PC-9 (cell line): Measurements from ENCODE around the gene RBM15B. TPM values are rescaled to one million over a fixed set of nuclear protein-coding genes. Genes with fewer than 3 reads are reported as not detected.
"Not testable (repeated sequence)": the region's sequence is repeated elsewhere in the genome, so short reads cannot be mapped to it uniquely, and the experiment has no call there.

Experiments used
- BruUV-seq: library from RNA; stranded (reverse); fragments of 400-500 nt; replicated peaks from 2 replicates; lab custom pipeline; 2021; lab: Mats Ljungman, UMichigan
- CTCF ChIA-PET: fragments of 300-600 bp; sonication (Branson Sonifier 250); formaldehyde crosslinking; loops from one replicate; lab custom pipeline; 2022; ENCODE audit warnings: antibody characterized with exemption; lab: Charles Lee
- POLR2A ChIA-PET: fragments of 300-600 bp; sonication (Branson Sonifier 250); formaldehyde crosslinking; loops from one replicate; lab custom pipeline; 2022; ENCODE audit warnings: antibody characterized with exemption; ENCODE audit not compliant: unreplicated experiment; lab: Charles Lee
- DNase-seq, 2 experiments: peaks; one replicate each; pipeline versions ENCODE4 v3.0.0 to v3.0.0-alpha.2; 2015 to 2022; ENCODE audit warnings: mixed read lengths in 1 of 2
- H2AFZ ChIP-seq: fragments of 200-600 bp; sonication (generic); 2 replicates; pipeline ENCODE4 v1.8.1; 2017; ENCODE audit warnings: antibody characterized with exemption
- H3F3A ChIP-seq: fragments of 200-600 bp; sonication (generic); 2 replicates; pipeline ENCODE4 v1.8.1; 2017; ENCODE audit warnings: antibody characterized with exemption, mild to moderate bottlenecking, low read depth; ENCODE audit not compliant: insufficient read depth
- H3K27ac ChIP-seq: fragments of 200-600 bp; sonication (generic); 2 replicates; pipeline ENCODE4 v1.6.1; 2016; ENCODE audit warnings: mixed run types
- H3K27me3 ChIP-seq: fragments of 200-600 bp; sonication (generic); 2 replicates; pipeline ENCODE4 v1.6.1; 2016; ENCODE audit warnings: low read depth, mixed run types; ENCODE audit not compliant: insufficient read depth
- H3K36me3 ChIP-seq: fragments of 200-600 bp; sonication (generic); 2 replicates; pipeline ENCODE4 v1.6.1; 2016; ENCODE audit warnings: low read depth, mixed run types
- H3K4me1 ChIP-seq: fragments of 200-600 bp; sonication (generic); replicated peaks from 2 replicates; pipeline ENCODE4 v1.6.1; 2016; ENCODE audit warnings: mixed run types; ENCODE audit not compliant: insufficient read depth
- H3K4me2 ChIP-seq: fragments of 200-600 bp; sonication (generic); 2 replicates; pipeline ENCODE4 v1.6.1; 2017; ENCODE audit warnings: mixed run types
- H3K4me3 ChIP-seq: fragments of 200-600 bp; sonication (generic); 2 replicates; pipeline ENCODE4 v1.6.1; 2016; ENCODE audit warnings: mixed run types
- H3K79me2 ChIP-seq: fragments of 200-600 bp; sonication (generic); 2 replicates; pipeline ENCODE4 v1.6.1; 2017; ENCODE audit warnings: low read depth, mixed run types
- H3K9me2 ChIP-seq: fragments of 200-600 bp; sonication (generic); 2 replicates; pipeline ENCODE4 v1.8.1; 2017; ENCODE audit warnings: mild to moderate bottlenecking; ENCODE audit not compliant: insufficient read depth
- H3K9me3 ChIP-seq: fragments of 200-600 bp; sonication (generic); 2 replicates; pipeline ENCODE4 v1.8.1; 2016; ENCODE audit warnings: low read depth; ENCODE audit not compliant: insufficient read depth
- H4K20me1 ChIP-seq: fragments of 200-600 bp; sonication (generic); 2 replicates; pipeline ENCODE4 v1.8.1; 2017; ENCODE audit not compliant: insufficient read depth
- EZH2 ChIP-seq: fragments of 200-600 bp; sonication (generic); IDR thresholded peaks from 2 replicates; pipeline ENCODE4 v1.8.0; 2017; ENCODE audit warnings: antibody characterized with exemption, low read depth
- intact Hi-C: fragments of 100-400 bp; cut with micrococcal nuclease; formaldehyde crosslinking; loops from one replicate; pipeline ENCODE4 v1.10.0; 2022; ENCODE audit not compliant: unreplicated experiment
- total RNA-seq: library from RNA; stranded (reverse); gene quantifications from 2 replicates; pipeline ENCODE4 v1.2.3, GENCODE V29; 2021
- TF ChIP-seq, protein P1 (sequence below): fragments of 200-600 bp; sonication (generic); conservative IDR thresholded peaks from 2 replicates; pipeline ENCODE4 v1.6.1; 2017; ENCODE audit warnings: mixed run types, antibody characterized with exemption, mild to moderate bottlenecking, moderate library complexity

The RBM15B gene
- total RNA-seq, 1 experiment from 2014 or later: 29.4 TPM

DNA sequence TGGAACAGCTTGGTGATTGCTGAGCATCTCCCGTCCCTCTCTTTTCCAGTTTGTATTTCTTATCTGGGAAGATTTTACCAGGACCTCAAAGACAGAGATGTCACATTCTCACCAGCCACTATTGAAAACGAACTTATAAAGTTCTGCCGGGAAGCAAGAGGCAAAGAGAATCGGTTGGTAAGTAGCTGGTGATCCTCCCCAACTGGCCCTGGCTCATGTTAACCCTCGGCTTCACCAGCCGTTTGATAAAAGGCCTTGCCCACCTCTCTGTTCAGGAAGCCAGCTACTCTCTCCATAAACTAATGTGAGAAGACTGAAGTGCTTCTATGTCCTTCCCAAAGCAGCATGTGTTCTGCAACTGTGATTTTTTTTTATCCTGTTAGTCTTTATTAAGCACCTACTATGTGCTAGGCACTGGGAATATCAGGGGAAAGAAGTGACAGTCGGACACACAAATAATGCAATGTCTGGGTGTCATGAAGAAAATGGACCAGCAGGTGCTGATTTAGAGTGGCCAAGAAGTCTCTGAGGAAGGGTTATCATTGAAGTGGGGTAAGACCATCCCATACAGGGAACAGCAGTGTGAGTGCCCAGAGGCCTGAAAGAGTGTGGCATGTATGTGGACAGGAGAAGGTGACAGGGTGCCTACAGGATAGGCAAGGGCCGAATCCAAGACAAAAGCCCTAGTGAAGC is 4.8 kb upstream of the RBM15B start:
- ChIA-PET POLR2A (interaction anchor here (0.6 to 1.1 kb wide), 4 partner anchors 40 to 863 kb away, joined by 4 to 26 read pairs (median 10); no protein-coding TSS in a partner anchor), CTCF (interaction anchor here (1.1 kb wide), 1 partner anchor 770 kb away, joined by 7 read pairs; no protein-coding TSS in a partner anchor)
- no peak for TF ChIP-seq EZH2
- TF ChIP-seq, protein P1, sequence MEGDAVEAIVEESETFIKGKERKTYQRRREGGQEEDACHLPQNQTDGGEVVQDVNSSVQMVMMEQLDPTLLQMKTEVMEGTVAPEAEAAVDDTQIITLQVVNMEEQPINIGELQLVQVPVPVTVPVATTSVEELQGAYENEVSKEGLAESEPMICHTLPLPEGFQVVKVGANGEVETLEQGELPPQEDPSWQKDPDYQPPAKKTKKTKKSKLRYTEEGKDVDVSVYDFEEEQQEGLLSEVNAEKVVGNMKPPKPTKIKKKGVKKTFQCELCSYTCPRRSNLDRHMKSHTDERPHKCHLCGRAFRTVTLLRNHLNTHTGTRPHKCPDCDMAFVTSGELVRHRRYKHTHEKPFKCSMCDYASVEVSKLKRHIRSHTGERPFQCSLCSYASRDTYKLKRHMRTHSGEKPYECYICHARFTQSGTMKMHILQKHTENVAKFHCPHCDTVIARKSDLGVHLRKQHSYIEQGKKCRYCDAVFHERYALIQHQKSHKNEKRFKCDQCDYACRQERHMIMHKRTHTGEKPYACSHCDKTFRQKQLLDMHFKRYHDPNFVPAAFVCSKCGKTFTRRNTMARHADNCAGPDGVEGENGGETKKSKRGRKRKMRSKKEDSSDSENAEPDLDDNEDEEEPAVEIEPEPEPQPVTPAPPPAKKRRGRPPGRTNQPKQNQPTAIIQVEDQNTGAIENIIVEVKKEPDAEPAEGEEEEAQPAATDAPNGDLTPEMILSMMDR: no peak
- Histone ChIP-seq H3K9me3 (no peaks in the 10 kb centered on the region), H3K27ac (0 out of 2 replicates have a peak overlapping the region, but pooled peaks have one; percentile 44), H3K36me3 (peaks cover 23% of the 10 kb centered on the region), H3K27me3 (no peaks in the 10 kb centered on the region), H3F3A (peaks cover 42% of the 10 kb centered on the region), H2AFZ (no peak overlapping the region), H3K4me3 (peak overlapping the region; percentile 91), H3K4me2 (peak overlapping the region; percentile 95), H3K4me1 (peaks cover 47% of the 10 kb centered on the region), H3K79me2 (peaks cover 46% of the 10 kb centered on the region), H3K9me2 (no peaks in the 10 kb centered on the region), H4K20me1 (no peaks in the 10 kb centered on the region; the same call in 1 of the 2 replicates)
- intact Hi-C loops: loop anchor here (5.0 kb wide), 4 partner anchors 414 to 1029 kb away; partner anchors contain the start of gene TMEM115
- BruUV-seq: TSS peak; percentile 49
- DNase-seq: peak in 1 of 2 experiments; percentile 26

GRCh38 chr3:51386852-51387229 is 4.2 kb upstream of the RBM15B start:
- H3K27me3 ChIP-seq: no peaks in the 10 kb centered on the region

GRCh38 chr3:51387281-51387680 is 3.8 kb upstream of the RBM15B start:
- H3K36me3 ChIP-seq: peaks cover 26% of the 10 kb centered on the region
- ChIA-PET CTCF (interaction anchor here (0.5 kb wide), 1 partner anchor 296 kb away, joined by 7 read pairs; no protein-coding TSS in a partner anchor), POLR2A (interaction anchor here (0.7 to 0.8 kb wide), 4 partner anchors 81 to 802 kb away, joined by 3 to 7 read pairs (median 4); no protein-coding TSS in a partner anchor)
- H3K27me3 ChIP-seq, H2AFZ ChIP-seq, DNase-seq, H3K9me2 ChIP-seq, H4K20me1 ChIP-seq, BruUV-seq, H3K9me3 ChIP-seq: not testable (repeated sequence)
- peak overlapping the region; percentile 95 for H3K4me2 ChIP-seq
- peak overlapping the region; percentile 11; the same call in 1 of the 2 replicates for H3K4me3 ChIP-seq
- intact Hi-C loops: loop anchor here (5.0 kb wide), 4 partner anchors 415 to 1030 kb away; partner anchors contain the start of gene TMEM115
- H3K27ac ChIP-seq: peak overlapping the region; percentile 16; the same call in 1 of the 2 replicates
- H3K79me2 ChIP-seq: peaks cover 53% of the 10 kb centered on the region
- H3K4me1 ChIP-seq: peaks cover 49% of the 10 kb centered on the region
- peaks cover 42% of the 10 kb centered on the region for H3F3A ChIP-seq

More at GRCh38 chr3:51386852-51387229, 4.2 kb upstream of the RBM15B start:
- ChIA-PET POLR2A (no interaction called here), CTCF (no interaction called here)
- Histone ChIP-seq H3K36me3 (peaks cover 23% of the 10 kb centered on the region), H3K27ac (no peak overlapping the region), H3K9me2 (no peaks in the 10 kb centered on the region), H3K9me3 (no peaks in the 10 kb centered on the region), H3K79me2 (peaks cover 49% of the 10 kb centered on the region), H3K4me3 (peak overlapping the region; percentile 91; the same call in 1 of the 2 replicates), H2AFZ (no peak overlapping the region), H3K4me2 (peak overlapping the region; percentile 95), H4K20me1 (no peaks in the 10 kb centered on the region; the same call in 1 of the 2 replicates), H3K4me1 (peaks cover 47% of the 10 kb centered on the region), H3F3A (peaks cover 42% of the 10 kb centered on the region)
- no peak for TF ChIP-seq EZH2
- TF ChIP-seq, protein P1: no peak
- peak in 1 of 2 experiments; percentile 31 for DNase-seq
- intact Hi-C loops: loop anchor here (5.0 kb wide), 4 partner anchors 415 to 1030 kb away; partner anchors contain the start of gene TMEM115
- no TSS peak for BruUV-seq
